Endodermal cell (in vitro differentiated cells): ENCODE measurements around the gene UBL3. TPM values are rescaled to one million over a fixed set of nuclear protein-coding genes. Genes with fewer than 3 reads are reported as not detected.

Source experiments
- DNase-seq: peaks from one replicate; pipeline ENCODE4 v3.0.0-alpha.2; 2017
- H3K27ac ChIP-seq: 2 replicates; pipeline ENCODE4 v1.5.1; 2013; ENCODE audit warnings: mild to moderate bottlenecking, low read depth, low read length, moderate library complexity
- H3K27me3 ChIP-seq: 2 replicates; pipeline ENCODE4 v1.6.1; 2013; ENCODE audit warnings: mild to moderate bottlenecking, low read length, moderate library complexity; ENCODE audit not compliant: insufficient read depth, control insufficient read depth, poor library complexity, severe bottlenecking
- H3K36me3 ChIP-seq: 2 replicates; pipeline ENCODE4 v1.7.0; 2013; ENCODE audit warnings: mild to moderate bottlenecking, low read length, moderate library complexity; ENCODE audit not compliant: control insufficient read depth, insufficient read depth
- H3K4me1 ChIP-seq: one replicate; pipeline ENCODE4 v1.7.0; 2013; ENCODE audit warnings: low read length; ENCODE audit not compliant: control insufficient read depth, insufficient read depth
- H3K4me3 ChIP-seq: 2 replicates; pipeline ENCODE4 v1.5.1; 2013; ENCODE audit warnings: mild to moderate bottlenecking, low read length, moderate library complexity
- H3K9ac ChIP-seq: 2 replicates; pipeline ENCODE4 v1.6.1; 2013; ENCODE audit warnings: mild to moderate bottlenecking, low read length, moderate library complexity; ENCODE audit not compliant: poor library complexity, severe bottlenecking; ENCODE audit errors: extremely low read depth
- H3K9me3 ChIP-seq: 2 replicates; pipeline ENCODE4 v1.6.1; 2013; ENCODE audit warnings: mild to moderate bottlenecking, low read length, moderate library complexity; ENCODE audit not compliant: control insufficient read depth
- H3K27ac Mint-ChIP-seq: 2 replicates; pipeline ENCODE4 v1.8.0; 2020; ENCODE audit warnings: mixed read lengths
- H3K27me3 Mint-ChIP-seq: 2 replicates; pipeline ENCODE4 v1.8.0; 2021; ENCODE audit warnings: mild to moderate bottlenecking, mixed read lengths; ENCODE audit not compliant: insufficient read depth
- H3K36me3 Mint-ChIP-seq: 2 replicates; pipeline ENCODE4 v1.8.0; 2020; ENCODE audit warnings: low read depth, mixed read lengths
- H3K4me1 Mint-ChIP-seq: 2 replicates; pipeline ENCODE4 v1.8.0; 2020; ENCODE audit warnings: mixed read lengths
- H3K4me3 Mint-ChIP-seq: 2 replicates; pipeline ENCODE4 v1.8.0; 2020; ENCODE audit warnings: mild to moderate bottlenecking, moderate library complexity, mixed read lengths
- H3K9me3 Mint-ChIP-seq: 2 replicates; pipeline ENCODE4 v1.8.0; 2020; ENCODE audit warnings: mild to moderate bottlenecking, mixed read lengths
- CTCF ChIP-seq: fragments of 200-600 bp; sonication (generic); conservative IDR thresholded peaks from 2 replicates; pipeline ENCODE4 v1.5.0; 2021; ENCODE audit warnings: antibody characterized with exemption, mild to moderate bottlenecking
- WGBS, 2 experiments: methylation state at CpG; one replicate each; pipeline versions ENCODE4 v1.1.5 to v1.1.7; 2013; ENCODE audit warnings: missing lambda C conversion rate in 2 of 2, mixed read lengths in 1 of 2; ENCODE audit not compliant: insufficient coverage in 1 of 2, insufficient read length in 1 of 2; 5-methylcytosine and 5-hydroxymethylcytosine counted together
- total RNA-seq, 2 donors: library from RNA; stranded (reverse); fragmentation: NEBNext Ultra II Directional in 1 of 2; extraction: Animal tissue kit (Norgen Biotek cat#: 25700) in 1 of 2; gene quantifications; 2 replicates in 1 of 2; 3 replicates in 1 of 2; pipeline ENCODE4 v1.2.1, GENCODE V29; 2021

The UBL3 gene
- total RNA-seq, 2 donors from 2014 or later, result 16.5 to 22.3 TPM

- WGBS, 2 experiments, result 65 to 84% methylated on average over 2 to 4 of the region's 4 CpGs
- H3K27ac ChIP-seq, result peak overlapping the region; percentile 66
- DNase-seq, result peak; percentile 73
Observed at GRCh38 chr13:29754473-29754806, 96.0 kb downstream of the UBL3 start.

GRCh38 chr13:29753618-29754472 is 96.6 kb downstream of the UBL3 start:
- H3K4me3 ChIP-seq, result no peak overlapping the region
- H3K36me3 Mint-ChIP-seq, result no peaks in the 10 kb centered on the region

More at GRCh38 chr13:29754473-29754806, 96.0 kb downstream of the UBL3 start:
- no peak for TF ChIP-seq CTCF
- no peaks in the 10 kb centered on the region for H3K36me3 ChIP-seq
- no peaks in the 10 kb centered on the region for H3K4me1 ChIP-seq
- Mint-ChIP-seq H3K36me3 (no peaks in the 10 kb centered on the region), H3K4me1 (peaks cover 2% of the 10 kb centered on the region), H3K27ac (no peak overlapping the region), H3K4me3 (no peak overlapping the region), H3K9me3 (no peaks in the 10 kb centered on the region), H3K27me3 (no peaks in the 10 kb centered on the region)
- H3K9ac ChIP-seq, result no peak overlapping the region
- H3K4me3 ChIP-seq, result no peak overlapping the region
- no peaks in the 10 kb centered on the region for H3K27me3 ChIP-seq
- no peaks in the 10 kb centered on the region for H3K9me3 ChIP-seq

GRCh38 chr13:29752175-29752574 is 98.2 kb downstream of the UBL3 start:
- Histone ChIP-seq H3K4me1 (no peaks in the 10 kb centered on the region), H3K27me3 (no peaks in the 10 kb centered on the region), H3K27ac (no peak overlapping the region), H3K9ac (no peak overlapping the region), H3K36me3 (no peaks in the 10 kb centered on the region), H3K9me3 (no peaks in the 10 kb centered on the region), H3K4me3 (no peak overlapping the region)
- TF ChIP-seq CTCF, result no peak
- no peak for DNase-seq
- Mint-ChIP-seq H3K36me3 (no peaks in the 10 kb centered on the region), H3K9me3 (no peaks in the 10 kb centered on the region), H3K27ac (no peak overlapping the region), H3K4me1 (peaks cover 2% of the 10 kb centered on the region), H3K27me3 (no peaks in the 10 kb centered on the region), H3K4me3 (no peak overlapping the region)
- WGBS, 2 experiments, result 93 to 96% methylated on average over 4 of the region's 4 CpGs

More at GRCh38 chr13:29753618-29754472, 96.6 kb downstream of the UBL3 start:
- Histone ChIP-seq H3K4me1 (no peaks in the 10 kb centered on the region), H3K27ac (peak overlapping the region; percentile 66), H3K9ac (no peak overlapping the region), H3K9me3 (no peaks in the 10 kb centered on the region), H3K36me3 (no peaks in the 10 kb centered on the region), H3K27me3 (no peaks in the 10 kb centered on the region)
- WGBS, 2 experiments, result 94 to 97% methylated on average over 7 to 10 of the region's 10 CpGs
- H3K9me3 Mint-ChIP-seq, result no peaks in the 10 kb centered on the region
- no peak for TF ChIP-seq CTCF
- H3K4me3 Mint-ChIP-seq, result no peak overlapping the region
- no peak for DNase-seq
- peaks cover 2% of the 10 kb centered on the region for H3K4me1 Mint-ChIP-seq
- H3K27ac Mint-ChIP-seq, result no peak overlapping the region
- no peaks in the 10 kb centered on the region for H3K27me3 Mint-ChIP-seq
